NB4 (cell line): ENCODE results near the gene TNS1.

Experiments
- MYC ChIP-seq: IDR thresholded peaks from 2 replicates; pipeline ENCODE4 v1.6.1; 2011; ENCODE audit warnings: low read depth, low read length
- POLR2A ChIP-seq: IDR thresholded peaks from 2 replicates; pipeline ENCODE4 v1.6.1; 2011; ENCODE audit warnings: mild to moderate bottlenecking; ENCODE audit not compliant: insufficient read length; ENCODE audit errors: extremely low read depth
- TF ChIP-seq, protein P1 (sequence below): IDR thresholded peaks from one replicate; pipeline ENCODE4 v1.5.1; 2012; ENCODE audit warnings: low read depth, low read length

DNA sequence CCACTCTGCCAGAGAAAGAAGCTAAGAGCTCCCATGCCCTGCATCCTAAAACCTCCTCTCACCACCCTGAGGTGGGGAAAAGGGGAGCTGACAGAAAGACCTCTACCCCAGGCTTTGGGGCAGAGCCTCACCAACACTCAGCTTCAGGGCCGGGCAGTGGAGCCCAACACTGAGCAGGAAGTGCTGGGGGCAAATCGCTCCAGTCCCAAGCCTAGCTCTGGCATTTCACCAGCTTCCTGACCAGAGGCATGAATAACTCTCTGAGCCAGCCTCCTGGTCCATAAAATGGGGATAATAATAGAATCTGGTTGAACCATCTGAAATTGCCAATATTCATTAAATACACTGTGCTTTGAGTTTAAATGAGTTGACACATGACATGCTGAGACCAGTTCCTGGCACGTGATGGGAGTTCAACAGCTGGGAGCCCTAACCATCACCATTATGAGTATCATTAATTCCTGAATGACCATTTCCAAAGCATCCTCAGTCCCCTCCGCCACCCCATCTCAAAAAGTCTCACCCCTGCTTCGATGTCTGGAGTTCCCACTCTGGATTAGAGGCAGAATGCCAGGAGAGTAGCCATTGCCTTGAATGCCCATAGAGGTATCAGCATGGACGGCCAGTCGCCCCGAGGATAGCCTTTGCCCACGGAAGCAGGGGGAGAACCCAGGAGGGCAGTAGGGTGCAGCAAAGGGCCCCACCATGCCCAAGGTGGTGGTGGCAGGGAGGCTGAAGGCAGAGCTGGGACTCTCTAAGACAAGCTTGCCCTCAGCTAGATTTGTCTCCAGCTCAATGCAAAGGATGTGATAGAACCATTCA is 153.4 kb downstream of the TNS1 start:
- TF ChIP-seq POLR2A (no peak), MYC (no peak)
- TF ChIP-seq, protein P1, sequence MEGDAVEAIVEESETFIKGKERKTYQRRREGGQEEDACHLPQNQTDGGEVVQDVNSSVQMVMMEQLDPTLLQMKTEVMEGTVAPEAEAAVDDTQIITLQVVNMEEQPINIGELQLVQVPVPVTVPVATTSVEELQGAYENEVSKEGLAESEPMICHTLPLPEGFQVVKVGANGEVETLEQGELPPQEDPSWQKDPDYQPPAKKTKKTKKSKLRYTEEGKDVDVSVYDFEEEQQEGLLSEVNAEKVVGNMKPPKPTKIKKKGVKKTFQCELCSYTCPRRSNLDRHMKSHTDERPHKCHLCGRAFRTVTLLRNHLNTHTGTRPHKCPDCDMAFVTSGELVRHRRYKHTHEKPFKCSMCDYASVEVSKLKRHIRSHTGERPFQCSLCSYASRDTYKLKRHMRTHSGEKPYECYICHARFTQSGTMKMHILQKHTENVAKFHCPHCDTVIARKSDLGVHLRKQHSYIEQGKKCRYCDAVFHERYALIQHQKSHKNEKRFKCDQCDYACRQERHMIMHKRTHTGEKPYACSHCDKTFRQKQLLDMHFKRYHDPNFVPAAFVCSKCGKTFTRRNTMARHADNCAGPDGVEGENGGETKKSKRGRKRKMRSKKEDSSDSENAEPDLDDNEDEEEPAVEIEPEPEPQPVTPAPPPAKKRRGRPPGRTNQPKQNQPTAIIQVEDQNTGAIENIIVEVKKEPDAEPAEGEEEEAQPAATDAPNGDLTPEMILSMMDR, result no peak
